ENCODE measurements around the gene UGT3A1. TPM values are rescaled to one million over a fixed set of nuclear protein-coding genes. Genes with fewer than 3 reads are reported as not detected.
"Not testable (repeated sequence)": the region's sequence is repeated elsewhere in the genome, so short reads cannot be mapped to it uniquely, and the experiment has no call there.

The UGT3A1 gene, protein sequence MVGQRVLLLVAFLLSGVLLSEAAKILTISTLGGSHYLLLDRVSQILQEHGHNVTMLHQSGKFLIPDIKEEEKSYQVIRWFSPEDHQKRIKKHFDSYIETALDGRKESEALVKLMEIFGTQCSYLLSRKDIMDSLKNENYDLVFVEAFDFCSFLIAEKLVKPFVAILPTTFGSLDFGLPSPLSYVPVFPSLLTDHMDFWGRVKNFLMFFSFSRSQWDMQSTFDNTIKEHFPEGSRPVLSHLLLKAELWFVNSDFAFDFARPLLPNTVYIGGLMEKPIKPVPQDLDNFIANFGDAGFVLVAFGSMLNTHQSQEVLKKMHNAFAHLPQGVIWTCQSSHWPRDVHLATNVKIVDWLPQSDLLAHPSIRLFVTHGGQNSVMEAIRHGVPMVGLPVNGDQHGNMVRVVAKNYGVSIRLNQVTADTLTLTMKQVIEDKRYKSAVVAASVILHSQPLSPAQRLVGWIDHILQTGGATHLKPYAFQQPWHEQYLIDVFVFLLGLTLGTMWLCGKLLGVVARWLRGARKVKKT
- 0.41 TPM for polyA plus RNA-seq (2013, experiment 1 of 2)
- polyA plus RNA-seq (2013, experiment 2 of 2): 0.25 TPM

DNA sequence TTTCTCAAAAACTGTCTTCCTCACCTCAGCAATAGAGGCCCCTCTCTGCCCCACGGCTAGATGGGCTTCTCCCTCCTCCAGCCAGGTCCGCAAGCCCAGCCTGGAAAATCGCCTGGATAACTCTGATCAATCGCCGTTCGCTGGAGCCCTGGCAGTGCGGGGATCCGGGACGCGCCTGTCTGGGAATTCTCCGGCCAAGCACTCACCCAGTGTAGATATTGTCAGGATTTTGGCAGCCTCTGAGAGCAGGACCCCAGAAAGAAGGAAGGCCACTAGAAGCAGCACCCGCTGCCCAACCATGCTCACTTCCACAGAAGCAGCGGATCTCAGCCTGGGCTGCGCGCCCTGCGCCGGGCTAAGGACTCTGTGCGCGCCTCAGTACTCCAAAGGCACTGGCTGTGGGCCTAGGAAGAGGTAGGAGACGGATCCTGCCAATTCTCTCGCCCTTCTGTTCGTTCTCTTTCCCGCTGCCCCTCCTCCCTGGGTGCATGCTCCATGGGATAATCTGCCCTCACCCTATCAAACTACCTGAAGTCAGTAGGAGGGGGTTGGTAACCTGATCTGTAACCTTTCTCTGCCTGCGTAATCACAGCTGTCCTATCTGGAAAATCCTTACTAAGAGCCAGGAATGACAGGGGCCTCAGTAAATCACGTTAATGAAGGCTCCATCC is at the start of gene UGT3A1:
Gene UGT3A1, minus strand, starts transcription at position 450 of the 671 bp plus-strand sequence. Its CDS starts 150 bp downstream, at position 300.
- Histone ChIP-seq H3K4me1 (ENCODE audit: control insufficient read depth, insufficient read depth, low read length, poor library complexity, severe bottlenecking) (no peaks in the 10 kb centered on the region), H3K36me3 (ENCODE audit: control insufficient read depth, insufficient read depth, low read length) (no peaks in the 10 kb centered on the region), H3K4me3 (ENCODE audit: extremely low read depth, insufficient read depth, low read length, poor library complexity, severe bottlenecking) (no peak within 1 kb of the TSS), H3K9me3 (ENCODE audit: control insufficient read depth, low read length) (no peaks in the 10 kb centered on the region), H3K27ac (ENCODE audit: low read depth, low read length, severe bottlenecking) (no peak within 1 kb of the TSS)
- 10 to 14% methylated on average over 12 to 17 of the region's 25 CpGs for WGBS, 2 experiments (ENCODE audit: insufficient coverage in 2 of 2)

DNA sequence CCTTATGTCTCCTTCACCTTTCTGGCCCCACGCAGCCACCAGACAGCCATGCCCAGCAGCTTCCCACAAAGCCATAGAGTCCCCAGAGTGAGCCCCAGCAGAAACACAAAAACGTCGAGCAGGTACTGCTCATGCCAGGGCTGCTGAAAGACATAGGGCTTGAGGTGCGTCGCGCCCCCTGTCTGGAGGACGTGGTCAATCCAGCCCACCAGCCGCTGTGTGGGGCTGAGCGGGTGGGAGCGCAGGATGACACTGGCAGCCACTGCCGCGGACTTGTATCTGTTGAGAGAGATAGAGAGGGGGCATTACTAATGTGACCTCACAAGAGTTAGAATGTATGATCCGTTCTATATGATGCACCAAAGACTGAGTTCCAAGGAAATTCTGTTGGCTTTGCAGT is 44.5 kb upstream of the UGT3A1 start:
- no peaks in the 10 kb centered on the region for H3K9me3 ChIP-seq (ENCODE audit: control insufficient read depth, low read length)

DNA sequence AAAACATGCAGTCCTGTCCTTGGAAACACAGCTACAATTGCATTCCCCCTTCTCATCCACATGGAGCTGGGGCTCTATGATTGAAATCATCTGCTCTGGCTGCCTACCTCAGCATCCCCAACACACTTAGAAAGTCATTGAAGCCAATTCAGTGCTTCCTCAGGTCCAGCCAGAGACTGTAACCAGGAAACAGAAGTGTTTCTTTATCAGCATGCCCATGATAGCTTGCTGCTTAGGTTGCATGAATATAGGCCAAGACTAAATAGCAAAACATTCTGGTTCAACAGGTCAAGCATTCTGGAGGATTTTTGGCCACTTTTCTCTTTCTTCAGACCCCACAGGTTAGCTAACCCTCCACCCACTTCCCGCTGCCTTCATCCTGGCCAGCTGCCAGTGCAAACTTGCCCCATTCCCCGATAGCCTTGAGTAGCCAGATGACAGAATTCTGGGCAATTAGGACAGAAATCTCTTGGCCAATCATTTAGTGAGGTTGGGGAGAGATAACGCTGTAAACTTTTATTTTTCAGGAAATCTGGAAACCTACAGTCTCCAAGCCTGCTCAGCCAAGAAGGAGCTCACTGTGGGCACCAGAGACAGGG is 43.4 kb upstream of the UGT3A1 start:
- not testable (repeated sequence) for H3K4me3 ChIP-seq (ENCODE audit: extremely low read depth, insufficient read depth, low read length, poor library complexity, severe bottlenecking); H3K27ac ChIP-seq (ENCODE audit: low read depth, low read length, severe bottlenecking); H3K4me1 ChIP-seq (ENCODE audit: control insufficient read depth, insufficient read depth, low read length, poor library complexity, severe bottlenecking); H3K9me3 ChIP-seq (ENCODE audit: control insufficient read depth, low read length); H3K36me3 ChIP-seq (ENCODE audit: control insufficient read depth, insufficient read depth, low read length)
- 77 to 93% methylated on average over 2 of the region's 3 CpGs for WGBS, 2 experiments (ENCODE audit: insufficient coverage in 2 of 2)

More for the DNA sequence above, 44.5 kb upstream of the UGT3A1 start:
- no peaks in the 10 kb centered on the region for H3K4me1 ChIP-seq (ENCODE audit: control insufficient read depth, insufficient read depth, low read length, poor library complexity, severe bottlenecking)
- WGBS, 2 experiments (ENCODE audit: insufficient coverage in 2 of 2): 92 to 97% methylated on average over 12 to 13 of the region's 13 CpGs
- no peak overlapping the region for H3K4me3 ChIP-seq (ENCODE audit: extremely low read depth, insufficient read depth, low read length, poor library complexity, severe bottlenecking)
- H3K27ac ChIP-seq (ENCODE audit: low read depth, low read length, severe bottlenecking): no peak overlapping the region
- H3K36me3 ChIP-seq (ENCODE audit: control insufficient read depth, insufficient read depth, low read length): no peaks in the 10 kb centered on the region

DNA sequence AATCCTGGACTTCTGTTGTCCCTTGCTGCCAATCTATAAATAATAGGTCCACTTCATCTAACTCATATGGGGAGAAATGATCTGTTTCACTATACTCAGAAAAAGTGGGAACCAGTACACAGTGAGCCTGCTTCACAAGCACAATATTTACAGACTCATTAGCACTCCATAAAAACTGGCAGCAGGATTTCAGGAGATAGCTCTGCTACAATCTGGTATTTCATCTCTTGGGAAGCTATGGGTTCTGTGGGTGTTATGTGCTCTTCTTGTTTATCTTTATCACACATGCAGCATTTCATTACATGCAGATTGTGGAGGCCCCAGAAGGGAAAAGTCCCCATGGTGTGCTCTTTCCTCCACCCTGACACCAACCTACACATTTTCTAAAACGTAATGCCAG is 42.3 kb upstream of the UGT3A1 start:
- WGBS, 2 experiments (ENCODE audit: insufficient coverage in 2 of 2): no CpG with 5 or more reads among the region's 1 CpG
- Histone ChIP-seq H3K4me1 (ENCODE audit: control insufficient read depth, insufficient read depth, low read length, poor library complexity, severe bottlenecking) (no peaks in the 10 kb centered on the region), H3K4me3 (ENCODE audit: extremely low read depth, insufficient read depth, low read length, poor library complexity, severe bottlenecking) (no peak overlapping the region), H3K9me3 (ENCODE audit: control insufficient read depth, low read length) (no peaks in the 10 kb centered on the region), H3K27ac (ENCODE audit: low read depth, low read length, severe bottlenecking) (no peak overlapping the region), H3K36me3 (ENCODE audit: control insufficient read depth, insufficient read depth, low read length) (no peaks in the 10 kb centered on the region)

DNA sequence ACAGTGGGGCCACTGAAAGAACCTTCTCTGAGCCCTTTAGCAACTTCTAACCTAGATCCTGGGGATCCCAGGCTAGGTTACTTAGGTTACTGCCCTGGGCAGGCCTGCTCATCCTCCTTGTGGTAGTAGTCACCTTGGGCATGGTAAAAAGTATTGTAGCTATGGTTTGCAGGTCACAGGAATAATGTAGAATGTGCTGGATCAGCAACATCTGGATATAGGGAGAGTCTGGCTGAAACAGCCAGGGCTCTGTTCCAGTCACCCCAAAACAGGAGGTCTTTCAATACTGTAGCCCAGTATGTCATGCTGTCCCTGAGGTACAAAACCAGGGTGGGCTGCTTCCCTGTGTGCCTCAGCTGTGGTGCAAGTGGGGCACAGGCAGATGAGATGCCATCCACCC is 41.9 kb upstream of the UGT3A1 start:
- H3K9me3 ChIP-seq (ENCODE audit: control insufficient read depth, low read length): no peaks in the 10 kb centered on the region
- H3K4me1 ChIP-seq (ENCODE audit: control insufficient read depth, insufficient read depth, low read length, poor library complexity, severe bottlenecking): no peaks in the 10 kb centered on the region
- no peaks in the 10 kb centered on the region for H3K36me3 ChIP-seq (ENCODE audit: control insufficient read depth, insufficient read depth, low read length)
- H3K4me3 ChIP-seq (ENCODE audit: extremely low read depth, insufficient read depth, low read length, poor library complexity, severe bottlenecking): no peak overlapping the region
- no peak overlapping the region for H3K27ac ChIP-seq (ENCODE audit: low read depth, low read length, severe bottlenecking)

DNA sequence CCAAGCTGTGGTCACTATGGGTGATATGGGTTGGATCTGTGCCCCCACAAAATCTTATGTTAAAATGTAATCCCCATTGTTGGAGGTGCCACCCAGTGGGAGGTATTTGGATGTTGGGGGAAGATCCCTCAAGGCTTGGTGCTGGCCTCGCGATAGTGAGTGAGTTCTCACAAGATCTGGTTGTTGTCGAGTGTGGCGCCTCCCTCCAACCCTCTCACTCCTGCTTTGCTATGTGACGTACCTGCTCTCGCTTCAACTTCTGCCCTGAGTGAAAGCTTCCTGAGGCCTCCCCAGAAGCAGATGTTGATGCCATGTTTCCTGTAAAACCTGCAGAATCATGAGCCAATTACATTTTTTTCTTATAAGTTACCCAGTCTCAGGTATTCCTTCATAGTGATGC is 40.0 kb upstream of the UGT3A1 start:
- no peak overlapping the region for H3K27ac ChIP-seq (ENCODE audit: low read depth, low read length, severe bottlenecking)
- H3K36me3 ChIP-seq (ENCODE audit: control insufficient read depth, insufficient read depth, low read length): no peaks in the 10 kb centered on the region
- H3K9me3 ChIP-seq (ENCODE audit: control insufficient read depth, low read length): no peaks in the 10 kb centered on the region
- no peak overlapping the region for H3K4me3 ChIP-seq (ENCODE audit: extremely low read depth, insufficient read depth, low read length, poor library complexity, severe bottlenecking)
- H3K4me1 ChIP-seq (ENCODE audit: control insufficient read depth, insufficient read depth, low read length, poor library complexity, severe bottlenecking): no peaks in the 10 kb centered on the region
- WGBS, 2 experiments (ENCODE audit: insufficient coverage in 2 of 2): 81 to 82% methylated on average over 4 to 5 of the region's 6 CpGs

DNA sequence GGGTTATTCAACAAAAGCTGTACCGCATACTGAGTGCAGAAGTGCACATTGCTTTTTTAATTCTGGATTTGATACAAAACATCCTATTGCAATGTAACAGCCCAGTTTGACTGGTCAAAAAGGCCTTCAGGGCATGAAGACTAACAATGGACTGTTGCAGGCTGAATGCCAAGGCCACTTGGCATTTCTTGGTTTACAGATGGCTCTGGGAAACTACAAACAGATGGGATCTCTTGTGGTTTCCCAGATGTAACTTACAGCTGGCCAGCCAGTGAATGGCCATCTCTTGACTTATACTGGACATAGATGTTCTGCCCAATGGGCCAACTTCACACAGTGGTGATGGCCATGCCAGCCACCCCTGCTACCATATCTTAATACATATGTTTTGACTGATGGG is 38.7 kb upstream of the UGT3A1 start:
- H3K4me1 ChIP-seq (ENCODE audit: control insufficient read depth, insufficient read depth, low read length, poor library complexity, severe bottlenecking): no peaks in the 10 kb centered on the region
- WGBS, 2 experiments (ENCODE audit: insufficient coverage in 2 of 2): 100% methylated on average over 1 of the region's 1 CpG
- H3K9me3 ChIP-seq (ENCODE audit: control insufficient read depth, low read length): no peaks in the 10 kb centered on the region

DNA sequence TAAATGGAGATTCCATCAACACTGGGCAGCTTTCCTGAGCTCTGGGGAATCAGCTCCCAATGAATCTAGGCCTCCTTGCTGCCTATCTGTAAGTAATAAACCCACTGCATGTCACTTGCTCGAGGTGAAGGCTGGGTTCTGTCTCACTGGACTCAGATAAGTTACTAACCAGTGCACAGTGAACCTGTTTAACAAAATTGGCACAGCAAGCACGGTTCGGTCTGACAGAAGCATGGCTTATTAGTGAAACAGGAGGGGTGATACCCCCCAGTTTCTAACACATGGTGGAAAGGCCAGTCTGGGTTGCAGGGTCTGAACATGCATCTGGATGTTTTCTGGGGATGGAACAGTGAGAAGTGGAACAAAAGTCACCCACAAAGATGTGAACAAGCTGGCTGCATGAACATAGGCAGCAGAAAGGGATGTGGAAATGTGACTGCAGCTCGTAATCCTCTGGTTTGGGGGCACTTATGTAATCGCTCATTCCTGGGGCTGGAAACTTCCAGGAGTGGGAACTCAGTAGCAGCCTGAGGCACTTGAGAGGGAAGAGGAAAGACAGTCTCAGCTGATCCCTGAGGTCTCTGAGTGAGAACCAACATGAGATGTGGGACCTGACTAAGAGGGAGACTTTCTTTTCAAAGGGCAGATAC is 37.8 kb upstream of the UGT3A1 start:
- Histone ChIP-seq H3K4me1 (ENCODE audit: control insufficient read depth, insufficient read depth, low read length, poor library complexity, severe bottlenecking) (no peaks in the 10 kb centered on the region), H3K9me3 (ENCODE audit: control insufficient read depth, low read length) (no peaks in the 10 kb centered on the region)
- 77 to 89% methylated on average over 3 to 5 of the region's 5 CpGs for WGBS, 2 experiments (ENCODE audit: insufficient coverage in 2 of 2)

More for the DNA sequence above, 38.7 kb upstream of the UGT3A1 start:
- Histone ChIP-seq H3K27ac (ENCODE audit: low read depth, low read length, severe bottlenecking) (no peak overlapping the region), H3K4me3 (ENCODE audit: extremely low read depth, insufficient read depth, low read length, poor library complexity, severe bottlenecking) (no peak overlapping the region), H3K36me3 (ENCODE audit: control insufficient read depth, insufficient read depth, low read length) (no peaks in the 10 kb centered on the region)

DNA sequence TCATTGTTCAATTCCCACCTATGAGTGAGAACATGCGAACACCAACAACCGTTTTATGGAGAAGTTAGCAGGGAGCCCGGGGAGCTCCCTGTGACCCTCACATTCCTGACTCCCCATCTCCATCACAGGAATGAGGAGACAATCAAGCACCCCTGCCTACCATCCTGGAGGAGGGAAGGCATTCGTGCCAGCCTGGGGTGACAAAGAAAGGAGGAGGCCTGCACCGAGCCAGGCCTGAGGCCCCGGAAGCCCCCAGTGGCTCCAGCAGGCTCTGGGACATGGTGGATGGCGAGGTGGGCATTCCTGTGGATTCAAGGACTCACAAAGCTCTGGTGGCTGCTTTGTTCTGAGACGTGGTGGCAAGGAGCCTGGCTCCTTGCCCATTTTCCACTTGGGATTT is 36.5 kb upstream of the UGT3A1 start:
- H3K9me3 ChIP-seq (ENCODE audit: control insufficient read depth, low read length): no peaks in the 10 kb centered on the region
- no peak overlapping the region for H3K4me3 ChIP-seq (ENCODE audit: extremely low read depth, insufficient read depth, low read length, poor library complexity, severe bottlenecking)
- H3K27ac ChIP-seq (ENCODE audit: low read depth, low read length, severe bottlenecking): no peak overlapping the region
- no peaks in the 10 kb centered on the region for H3K36me3 ChIP-seq (ENCODE audit: control insufficient read depth, insufficient read depth, low read length)
- WGBS, 2 experiments (ENCODE audit: insufficient coverage in 2 of 2): 88 to 91% methylated on average over 5 to 6 of the region's 8 CpGs
- H3K4me1 ChIP-seq (ENCODE audit: control insufficient read depth, insufficient read depth, low read length, poor library complexity, severe bottlenecking): peaks cover 2% of the 10 kb centered on the region

More for the DNA sequence above, 37.8 kb upstream of the UGT3A1 start:
- Histone ChIP-seq H3K27ac (ENCODE audit: low read depth, low read length, severe bottlenecking) (no peak overlapping the region), H3K4me3 (ENCODE audit: extremely low read depth, insufficient read depth, low read length, poor library complexity, severe bottlenecking) (no peak overlapping the region), H3K36me3 (ENCODE audit: control insufficient read depth, insufficient read depth, low read length) (no peaks in the 10 kb centered on the region)

DNA sequence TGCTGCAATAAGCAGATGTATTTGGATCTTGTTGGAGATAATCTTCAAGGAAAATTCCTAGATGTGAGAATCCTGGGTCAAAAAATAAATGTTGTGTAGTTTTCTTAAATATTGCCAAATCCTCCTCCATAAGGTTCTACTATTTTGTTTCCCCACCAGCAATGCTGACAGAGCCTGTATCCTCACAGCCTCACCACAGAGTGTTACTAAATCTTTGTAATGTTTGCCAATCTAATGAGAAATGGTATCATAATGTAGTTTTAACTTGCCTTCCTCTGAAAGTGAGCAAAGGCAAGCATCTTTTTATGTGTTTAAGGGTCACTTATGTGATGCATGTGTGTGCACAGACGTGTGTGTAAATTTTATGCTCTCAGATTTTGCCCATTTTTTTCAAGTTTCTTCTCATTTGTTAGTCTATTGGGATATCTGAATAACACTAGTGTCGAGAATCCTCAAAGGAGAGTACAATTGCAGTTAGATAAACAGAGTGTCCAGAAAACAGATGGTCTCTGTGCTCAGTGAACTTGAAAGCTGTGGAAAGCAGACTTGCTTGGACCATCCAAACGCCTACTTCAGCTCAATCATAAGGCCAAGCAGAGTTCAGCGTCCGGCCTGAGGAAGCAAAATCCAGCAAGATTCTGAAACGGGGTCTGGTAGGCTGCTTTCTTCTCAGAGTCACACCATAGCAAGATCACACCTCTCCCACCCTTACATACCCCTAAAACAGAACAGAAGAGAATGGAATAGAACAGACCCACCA is 35.7 kb upstream of the UGT3A1 start:
- H3K36me3 ChIP-seq (ENCODE audit: control insufficient read depth, insufficient read depth, low read length): no peaks in the 10 kb centered on the region
- H3K4me3 ChIP-seq (ENCODE audit: extremely low read depth, insufficient read depth, low read length, poor library complexity, severe bottlenecking): no peak overlapping the region
- no peak overlapping the region for H3K27ac ChIP-seq (ENCODE audit: low read depth, low read length, severe bottlenecking)
- peaks cover 2% of the 10 kb centered on the region for H3K4me1 ChIP-seq (ENCODE audit: control insufficient read depth, insufficient read depth, low read length, poor library complexity, severe bottlenecking)
- WGBS, 2 experiments (ENCODE audit: insufficient coverage in 2 of 2): 83 to 87% methylated on average over 5 to 6 of the region's 6 CpGs
- H3K9me3 ChIP-seq (ENCODE audit: control insufficient read depth, low read length): no peaks in the 10 kb centered on the region

All from mesodermal cell (in vitro differentiated cells).